Stimulated activated CD4-positive, alpha-beta T cell treated with anti-CD3 and anti-CD28 coated beads, Interleukin-1b, Interleukin-23, amount 100 ng/mL, for 24 hours (primary cell): ENCODE measurements around the gene ETS1.

Experiments
- DNase-seq, 4 experiments: peaks; one replicate each; pipeline ENCODE4 v3.0.0-alpha.2; 2020; ENCODE audit warnings: low read depth in 4 of 4, low spot score in 1 of 4

The ETS1 gene

DNA sequence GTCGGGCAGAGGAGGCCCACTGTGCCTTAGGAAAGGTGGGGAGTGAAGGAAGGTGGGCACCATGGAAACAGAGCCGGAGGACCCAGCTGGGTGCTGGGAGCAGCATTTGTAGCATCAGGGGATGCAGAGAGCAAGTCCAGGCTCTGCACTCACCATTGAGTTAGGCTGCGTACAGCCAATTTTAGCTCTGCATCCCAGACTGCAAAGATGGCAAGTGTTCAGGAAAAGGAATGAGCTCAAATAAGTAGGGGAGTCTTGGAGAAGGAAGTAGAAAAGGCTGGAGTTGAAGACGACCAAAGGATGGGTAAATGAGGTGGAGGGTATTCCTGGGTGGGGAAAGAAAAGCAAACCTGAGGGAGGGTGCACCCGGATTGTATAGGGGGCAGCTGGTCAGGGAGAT, 31.6 kb upstream of the ETS1 start:
- no peak for DNase-seq

DNA sequence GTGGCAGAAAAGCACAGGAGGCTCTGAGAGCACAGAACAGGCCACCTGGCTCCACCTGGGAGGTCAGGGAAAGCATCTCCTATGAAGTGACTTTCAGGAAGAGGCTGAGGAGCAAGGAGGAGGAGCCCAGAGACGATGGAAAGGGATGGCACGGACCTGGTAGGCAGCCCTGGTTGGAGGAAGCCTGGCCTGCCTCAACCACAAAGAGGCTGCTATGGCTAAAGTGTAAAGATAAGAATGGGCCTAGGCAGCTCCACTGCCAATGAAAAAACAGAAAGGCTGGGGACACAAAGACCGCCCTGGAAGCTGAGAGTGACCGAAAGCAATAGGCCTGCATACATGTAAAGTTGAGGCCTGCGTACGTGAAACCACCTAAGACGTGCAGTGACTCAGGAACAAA, 31.2 kb upstream of the ETS1 start:
- DNase-seq = no peak

DNA sequence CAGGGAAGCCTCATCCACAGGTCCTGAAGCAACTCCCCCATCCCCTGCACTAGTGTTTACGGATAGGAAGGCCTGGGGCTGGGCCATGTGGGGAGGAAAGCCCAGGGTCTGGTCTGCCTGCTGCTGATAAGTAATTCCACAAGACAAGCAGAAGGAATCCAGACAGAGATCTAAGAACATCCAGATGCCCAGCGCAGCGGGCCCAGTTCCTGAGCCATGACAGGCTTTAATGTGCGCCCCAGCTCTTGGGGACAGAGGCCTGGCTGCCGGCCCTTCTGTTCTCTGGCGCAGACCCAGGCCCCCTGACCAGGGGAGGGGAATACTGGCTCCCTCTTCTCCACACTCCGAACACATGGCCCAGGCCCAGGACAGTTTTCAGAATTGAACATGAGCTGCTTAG, 28.8 kb upstream of the ETS1 start:
- no peak for DNase-seq

DNA sequence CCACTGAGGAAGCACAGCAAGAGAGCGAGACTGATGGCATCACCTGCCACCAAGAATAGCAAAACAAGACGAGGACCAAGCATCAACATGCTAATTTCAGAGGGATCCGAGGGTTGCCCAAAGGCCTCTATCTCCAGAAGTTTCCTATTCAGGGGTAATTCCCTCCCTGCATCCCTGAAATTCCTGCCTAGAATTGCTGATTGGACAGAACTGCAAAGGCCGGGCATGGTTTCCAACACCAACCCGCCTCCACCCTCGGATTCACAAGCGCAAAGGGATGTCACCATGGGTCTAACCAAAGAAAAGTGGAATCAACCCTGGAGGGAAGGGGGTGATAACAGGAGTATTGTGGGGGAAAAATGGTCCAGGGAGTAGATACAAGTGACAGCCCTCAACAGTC, 28.3 kb upstream of the ETS1 start:
- no peak for DNase-seq

DNA sequence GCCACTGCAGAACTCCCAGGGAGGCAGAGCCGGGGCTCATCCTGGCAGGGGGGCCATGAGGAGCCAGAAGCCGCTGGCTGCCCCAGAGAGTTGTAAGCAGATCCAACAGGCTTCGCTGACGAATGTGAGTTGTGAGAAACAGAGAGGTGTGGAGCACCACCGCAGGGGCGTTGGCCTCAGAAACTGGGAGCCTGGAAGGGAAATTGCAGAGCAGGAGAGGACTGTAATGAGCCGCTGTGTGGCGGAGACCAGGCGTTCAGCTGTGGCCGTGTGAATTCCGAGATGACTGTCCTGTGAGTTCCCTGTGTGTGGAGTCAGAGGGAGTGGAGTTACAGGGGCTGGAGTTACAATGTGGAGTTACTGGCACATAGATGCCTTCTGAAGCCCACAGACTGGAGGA, 27.7 kb upstream of the ETS1 start:
- DNase-seq = no peak

DNA sequence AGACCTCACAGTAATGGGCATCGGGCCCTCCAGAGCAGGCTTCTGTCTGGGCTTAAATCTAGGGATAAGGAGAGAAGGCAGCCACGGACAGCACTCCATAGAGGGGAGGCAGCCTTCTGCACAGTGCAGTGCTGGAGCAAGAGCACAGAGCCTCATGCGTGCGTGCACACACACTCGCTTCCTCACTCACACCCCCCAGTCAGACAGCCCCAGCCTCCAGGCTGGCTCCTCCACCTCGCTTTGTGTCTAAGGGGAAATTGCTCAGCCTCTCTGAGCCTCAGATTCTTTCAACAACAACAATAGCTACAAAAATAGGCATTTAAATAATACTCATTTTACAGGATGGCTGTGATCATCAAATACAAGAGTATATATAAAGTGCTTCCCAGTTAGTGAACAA, 26.7 kb upstream of the ETS1 start:
- DNase-seq = no peak

DNA sequence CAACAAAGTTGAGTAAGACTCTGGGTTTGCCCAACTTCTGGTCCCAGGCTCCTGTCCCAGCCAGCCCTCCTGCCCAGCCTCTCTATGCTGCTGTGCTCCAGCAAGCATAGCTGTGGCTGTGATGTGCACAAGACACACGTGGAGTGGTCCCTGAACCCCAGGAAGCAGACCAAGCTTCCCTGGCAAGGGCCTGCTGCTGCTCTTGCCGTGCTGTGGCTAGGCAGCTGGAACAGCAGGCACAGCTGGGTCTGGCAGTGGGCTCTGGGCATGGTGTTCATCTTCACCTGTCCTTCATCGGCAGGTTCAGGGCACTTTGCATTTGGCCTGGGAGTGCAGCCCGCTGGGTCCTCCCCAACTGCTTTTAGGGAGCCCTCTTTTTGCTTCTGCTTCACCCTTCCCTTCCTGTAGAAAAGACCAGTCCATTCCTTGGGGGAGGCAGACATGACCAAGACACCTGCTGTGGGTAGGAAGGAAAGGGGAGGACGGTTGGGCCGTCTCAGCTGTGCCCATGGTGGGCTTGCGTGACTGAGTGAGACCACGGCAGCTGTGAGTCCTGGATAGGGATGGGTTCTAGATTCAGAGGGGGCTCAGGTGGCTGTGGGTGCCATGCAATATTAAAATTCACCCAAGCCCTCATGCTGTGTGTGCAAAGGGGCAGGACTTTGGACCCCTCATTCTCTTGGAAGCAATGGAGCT, 26.1 kb upstream of the ETS1 start:
- DNase-seq = no peak

DNA sequence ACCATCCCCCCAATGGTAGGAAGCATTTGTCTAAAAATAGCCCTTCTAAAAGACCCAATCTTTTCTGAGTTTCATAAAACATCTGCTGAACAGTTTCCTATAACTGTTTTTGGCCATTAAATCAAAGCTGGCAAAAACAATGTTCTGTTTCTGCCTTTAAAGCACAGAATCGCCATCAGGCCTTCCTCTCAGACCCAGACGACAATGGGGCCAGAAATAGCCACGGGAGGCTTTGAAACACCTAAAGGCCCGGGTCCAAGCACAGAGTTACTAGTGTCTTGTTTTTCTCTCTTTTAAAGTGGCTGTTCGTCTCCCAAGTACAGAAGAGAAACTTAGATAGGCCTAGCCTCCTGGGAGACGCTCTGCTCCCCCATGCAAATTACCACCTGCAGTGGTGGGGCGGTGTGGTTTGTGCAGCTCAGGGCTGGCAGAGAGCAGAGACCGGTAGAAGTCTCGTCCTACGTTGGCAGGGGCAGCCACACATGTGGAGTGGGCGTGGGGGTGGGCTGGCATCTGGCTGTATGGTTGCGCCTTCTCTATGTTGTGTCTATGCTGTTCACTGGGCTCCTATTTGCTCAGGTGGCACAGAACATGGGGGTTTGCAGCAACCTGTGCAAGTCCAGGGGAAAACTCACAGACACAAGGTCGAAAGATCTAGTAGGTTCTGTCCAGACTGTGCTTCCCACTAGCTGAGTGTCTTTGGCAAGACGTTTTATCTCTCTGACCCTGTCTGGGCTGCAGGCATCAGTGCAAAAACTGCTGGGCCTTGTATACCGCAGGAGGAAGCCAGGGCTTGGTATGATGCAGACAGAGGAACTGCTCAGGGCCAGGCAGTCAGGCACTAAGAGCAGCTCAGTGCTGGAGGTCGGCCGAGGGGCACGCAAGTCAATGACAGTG, 23.6 kb upstream of the ETS1 start:
- peak in 1 of 4 experiments; percentile 32 for DNase-seq

DNA sequence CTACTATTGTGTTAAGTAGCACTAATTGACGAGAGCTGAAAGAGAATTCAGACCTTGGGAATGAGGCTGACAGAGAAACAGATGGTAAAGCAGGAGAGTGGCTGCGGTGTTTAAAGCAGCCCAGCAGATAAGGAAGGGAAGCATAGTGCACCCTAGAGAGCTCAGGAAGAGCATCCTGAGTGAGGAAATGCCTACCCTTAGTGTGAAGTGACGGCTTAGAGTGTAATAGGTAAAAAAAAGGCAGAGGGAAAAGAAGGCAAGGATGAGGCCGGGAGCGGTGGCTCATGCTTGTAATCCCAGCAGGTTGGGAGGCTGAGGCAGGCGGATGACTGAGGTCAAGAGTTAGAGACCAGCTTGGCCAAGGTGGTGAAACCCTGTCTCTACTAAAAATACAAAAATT, 22.4 kb upstream of the ETS1 start:
- no peak for DNase-seq

DNA sequence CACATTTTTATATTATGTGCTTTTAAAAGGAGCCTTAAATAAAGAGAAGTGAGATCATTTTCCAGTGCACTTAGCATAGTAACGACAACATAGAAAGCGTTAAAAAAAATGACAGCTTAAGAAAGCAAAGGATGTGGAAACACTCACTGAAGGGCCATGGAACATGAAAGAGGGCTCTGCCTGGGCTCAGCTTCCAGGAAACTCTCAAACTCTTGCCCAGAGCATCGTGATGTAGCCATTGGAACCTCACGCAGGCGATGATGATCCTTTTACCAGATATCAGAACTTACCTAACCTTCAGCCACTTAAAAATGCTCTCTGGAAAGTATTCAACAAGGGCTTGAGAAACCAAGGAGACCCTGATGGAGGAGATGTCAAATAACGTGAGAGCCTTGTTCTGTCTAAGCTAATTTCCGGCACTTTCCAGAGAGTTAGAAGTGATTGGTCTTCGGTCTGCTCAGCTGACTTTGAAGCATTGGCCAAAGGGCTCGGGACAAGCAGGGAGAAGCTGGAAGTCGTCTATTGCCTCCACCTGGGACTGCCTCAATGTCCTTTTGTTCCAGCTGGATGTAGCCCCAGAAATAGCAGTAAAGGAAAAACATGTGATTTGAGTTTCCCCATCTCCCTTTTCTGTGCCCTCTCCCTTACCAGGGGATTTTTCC, 21.5 kb upstream of the ETS1 start:
- no peak for DNase-seq

DNA sequence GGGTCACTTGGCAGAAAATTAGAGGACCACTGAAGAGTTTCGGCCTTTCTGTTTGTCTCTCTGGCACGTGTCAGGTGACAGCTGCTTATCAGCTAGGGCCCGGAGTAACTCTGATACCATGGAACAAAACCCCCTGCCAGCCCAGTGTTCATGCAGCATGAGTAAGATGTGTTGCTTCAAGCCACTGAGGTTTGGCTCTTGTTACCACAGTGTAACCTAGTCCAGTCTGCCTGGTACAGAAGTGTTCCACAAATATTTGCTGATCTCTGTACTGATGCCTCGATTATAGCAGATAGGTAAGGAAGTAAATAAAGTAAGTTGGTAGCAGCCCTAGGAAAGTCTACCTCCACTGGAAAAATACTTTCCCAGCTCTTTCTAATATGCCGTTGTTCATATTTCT, 20.5 kb upstream of the ETS1 start:
- no peak for DNase-seq

DNA sequence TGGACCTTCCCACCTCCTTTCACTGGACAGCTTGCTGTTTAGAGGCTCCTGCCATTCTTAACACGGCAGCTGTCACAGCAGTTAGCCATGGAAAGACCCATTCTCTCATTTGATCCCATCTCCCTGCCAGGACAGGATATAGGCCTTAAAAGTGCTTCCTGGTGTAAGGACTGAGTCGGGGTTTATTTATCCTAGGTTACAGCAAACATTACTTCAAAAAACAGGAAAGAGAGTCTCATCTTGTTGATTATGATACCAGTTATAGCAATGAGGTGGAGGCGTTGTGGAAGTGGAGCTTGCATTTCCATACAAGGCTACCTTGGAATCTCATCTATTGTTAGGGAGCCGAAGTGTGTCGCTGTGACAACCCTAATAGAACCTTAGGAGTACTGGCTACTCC, 17.4 kb upstream of the ETS1 start:
- no peak for DNase-seq

DNA sequence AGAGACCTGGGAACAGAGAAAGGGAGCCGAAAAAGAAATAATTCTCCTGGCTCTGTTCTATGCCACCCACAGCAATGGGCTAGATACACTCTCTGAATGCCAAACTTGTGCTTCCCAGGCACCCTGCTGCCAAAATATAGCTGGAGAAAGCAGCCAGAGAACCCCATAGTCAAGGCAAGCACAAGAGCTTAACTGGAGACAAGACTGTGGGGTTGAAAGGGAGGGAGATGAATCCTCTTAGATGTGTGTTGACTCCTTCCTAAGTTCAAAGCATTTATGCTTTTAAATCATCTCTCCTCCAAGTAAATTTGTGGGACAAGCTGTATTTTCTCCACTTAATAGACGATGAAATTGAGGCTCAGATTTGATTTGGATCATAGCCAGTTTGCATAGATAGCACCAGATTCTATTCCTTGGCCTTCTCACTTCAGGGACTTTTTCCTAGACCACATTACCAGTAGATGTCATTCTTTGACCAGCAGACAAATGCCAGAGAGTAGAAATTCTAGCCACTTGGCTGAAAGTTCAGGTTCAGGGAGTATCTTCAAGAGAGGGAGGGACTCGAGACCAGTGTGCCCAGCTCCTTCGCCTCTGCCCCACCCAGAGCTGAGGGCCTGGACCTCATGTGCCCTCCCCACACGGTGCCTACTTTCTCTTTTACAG, 16.5 kb upstream of the ETS1 start:
- no peak for DNase-seq

DNA sequence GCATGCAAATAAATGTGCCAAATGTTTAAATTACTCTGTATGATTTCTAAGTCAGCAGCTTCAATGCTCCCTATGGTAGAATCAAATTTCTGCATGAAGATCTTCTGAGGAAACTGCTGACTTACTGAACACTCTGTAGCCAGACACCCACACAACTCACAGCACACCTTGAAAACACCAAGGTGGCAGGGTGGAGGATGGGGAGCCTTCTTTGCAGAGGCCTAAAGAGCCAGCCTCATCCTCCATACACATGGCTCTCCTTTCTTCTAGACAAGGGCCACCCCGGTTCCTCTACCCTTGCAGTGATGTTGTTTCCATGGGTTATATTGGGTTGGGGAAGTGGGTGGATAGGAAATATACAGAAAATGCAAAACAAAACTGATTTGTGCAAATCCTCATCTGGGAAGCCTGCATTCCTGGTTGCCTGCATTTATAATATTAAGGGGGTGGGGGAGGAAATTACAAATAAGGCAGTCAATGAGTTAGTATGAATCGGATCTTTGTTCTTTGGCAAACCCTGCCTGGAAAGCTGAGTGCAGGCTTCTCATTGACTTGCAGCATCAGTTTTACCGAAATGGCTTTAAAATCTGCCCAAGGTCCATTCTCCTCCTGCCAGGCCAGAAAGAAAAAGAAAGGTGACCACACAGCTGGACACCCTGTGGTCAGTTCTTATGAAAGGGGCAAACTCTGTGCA, 15.8 kb upstream of the ETS1 start:
- DNase-seq = no peak

DNA sequence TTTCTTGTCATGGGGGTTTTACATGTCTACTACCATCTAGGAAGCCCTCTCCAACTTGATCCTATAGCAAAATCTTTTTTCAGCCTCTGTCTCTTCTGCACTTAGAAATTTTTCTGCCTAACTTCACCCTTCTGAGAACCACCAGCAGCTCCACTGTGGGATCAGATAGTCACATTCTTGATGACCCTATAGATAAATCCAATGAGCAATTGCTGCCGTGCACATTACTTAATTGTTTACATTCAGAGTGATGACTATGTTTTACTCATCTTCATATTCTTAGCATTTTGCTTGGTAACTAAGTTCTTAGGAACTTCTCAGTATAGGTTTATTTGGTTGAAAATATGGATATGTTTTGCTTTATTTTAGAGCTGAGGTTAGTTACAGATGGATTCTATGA, 12.4 kb upstream of the ETS1 start:
- no peak for DNase-seq

DNA sequence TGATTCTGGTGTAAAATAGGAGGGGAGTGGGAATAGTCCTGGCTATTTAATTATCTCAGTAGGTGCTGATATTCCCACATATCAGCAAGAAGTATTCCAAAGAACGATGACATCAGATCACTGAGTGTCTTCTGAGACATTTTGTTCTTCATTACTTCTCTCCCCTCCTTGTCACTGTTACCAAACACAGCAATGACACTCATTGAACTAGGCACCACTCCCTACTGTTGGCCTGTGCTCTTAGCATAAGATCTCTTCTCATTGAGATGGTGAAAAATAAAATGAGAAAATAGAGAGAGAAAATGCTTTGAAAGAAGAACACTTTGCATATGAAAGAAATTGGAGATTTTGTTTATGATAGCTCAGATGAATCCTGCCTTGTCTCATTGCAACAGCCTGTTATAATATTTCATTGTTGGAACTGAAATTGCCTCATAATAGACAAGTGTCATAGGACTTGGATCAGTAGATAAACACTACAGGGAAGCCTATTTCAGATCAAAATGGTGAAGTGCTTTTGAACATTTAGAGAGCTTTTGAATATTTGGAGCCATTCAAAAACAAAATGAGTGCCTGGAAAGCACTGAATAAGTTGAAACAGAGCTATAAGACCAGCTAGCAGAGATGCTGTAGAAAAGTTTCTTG, 11.3 kb upstream of the ETS1 start:
- no peak for DNase-seq

DNA sequence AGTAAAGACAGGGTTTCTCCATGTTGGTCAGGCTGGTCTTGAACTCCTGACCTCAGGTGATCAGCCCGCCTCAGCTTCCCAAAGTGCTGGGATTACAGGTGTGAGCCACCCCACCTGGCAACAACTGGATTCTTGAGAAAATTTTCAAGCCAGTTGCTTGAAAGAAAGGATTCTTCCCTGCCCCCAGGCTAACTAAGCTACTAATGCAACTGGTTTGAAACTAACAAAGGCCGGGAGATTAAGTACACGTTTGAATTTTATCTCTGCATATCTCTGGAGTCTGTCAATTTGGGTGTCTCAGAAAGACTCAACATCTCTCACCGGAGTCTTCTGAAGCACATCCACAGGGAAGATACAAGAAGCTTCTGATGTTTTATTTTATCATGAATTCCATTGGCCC, 10.7 kb upstream of the ETS1 start:
- no peak for DNase-seq

DNA sequence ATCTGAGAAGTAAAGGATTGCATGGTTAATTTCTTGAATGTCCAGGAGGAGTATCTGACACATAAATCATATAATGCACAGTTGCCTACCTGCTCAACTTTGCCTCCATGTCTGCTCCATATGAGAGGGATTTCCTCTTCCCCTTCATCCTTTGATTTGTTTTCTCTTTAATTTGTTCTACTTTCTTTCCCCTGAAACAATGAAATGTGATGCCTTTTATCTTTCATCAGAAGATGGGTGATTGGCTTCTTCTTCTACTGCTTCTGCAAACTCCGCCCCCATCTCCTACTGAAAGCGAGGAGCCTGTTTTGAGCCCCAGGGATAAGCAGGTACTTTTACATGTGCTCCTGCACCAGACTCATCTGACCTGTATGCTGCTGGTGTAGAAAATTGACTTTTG, 9.9 kb upstream of the ETS1 start:
- no peak for DNase-seq

DNA sequence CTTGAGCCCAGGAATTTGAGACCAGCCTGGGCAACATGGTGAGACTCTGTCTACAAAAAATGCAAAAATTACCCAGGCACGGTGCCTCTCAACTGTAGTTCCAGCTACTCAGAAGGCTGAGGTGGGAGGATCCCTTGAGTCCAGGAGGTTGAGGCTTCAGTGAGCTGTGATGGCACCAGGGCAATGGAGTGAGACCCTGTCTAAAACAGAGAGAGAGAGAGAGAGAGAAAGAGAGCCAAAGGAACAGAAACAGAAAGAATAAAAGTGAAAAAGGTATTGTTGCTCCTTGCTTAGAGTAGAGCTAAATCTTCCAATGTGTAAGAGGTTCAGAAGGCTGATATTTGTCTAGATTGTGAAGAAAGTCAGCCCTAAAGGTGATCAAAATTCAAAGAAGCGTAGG, 8.9 kb upstream of the ETS1 start:
- DNase-seq = no peak

DNA sequence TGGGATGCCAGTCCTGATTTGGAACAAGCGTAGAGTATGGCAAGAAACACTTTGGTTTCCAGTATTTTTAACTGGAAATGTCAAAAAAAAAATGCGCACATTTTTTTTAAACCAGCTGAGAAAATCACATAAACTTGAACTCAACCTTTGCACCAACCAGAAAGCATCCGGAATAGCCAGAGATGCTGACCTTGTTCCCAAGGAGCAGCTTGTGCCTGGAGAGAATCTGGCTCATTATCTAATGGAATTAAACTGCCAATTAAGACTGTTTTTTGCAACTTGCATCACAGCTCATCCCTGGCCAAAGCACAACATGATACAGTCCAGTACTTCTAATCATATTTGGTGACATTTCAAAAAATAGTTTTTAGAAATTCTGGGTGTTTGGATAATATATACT, 8.4 kb upstream of the ETS1 start:
- no peak for DNase-seq

DNA sequence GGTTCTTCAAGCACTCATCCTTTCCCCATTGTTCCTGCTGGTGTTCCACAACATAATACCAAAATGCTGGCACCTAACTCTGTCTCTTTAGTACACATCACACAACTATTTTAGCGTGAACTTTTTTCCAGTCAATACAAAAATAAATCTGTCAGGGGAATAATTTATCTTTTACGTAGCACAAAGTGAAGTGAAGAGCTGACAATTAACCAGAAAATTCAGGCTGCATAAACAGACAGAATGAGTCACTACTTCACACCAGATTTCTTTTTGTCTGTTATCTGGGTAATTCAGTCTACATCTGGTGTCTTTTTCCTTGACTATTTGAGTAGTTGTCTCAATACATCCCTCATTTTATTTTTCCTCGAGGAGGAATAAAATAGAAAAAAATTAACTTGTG, 7.9 kb upstream of the ETS1 start:
- DNase-seq = no peak
